Spleen (tissue), 11 donors: Measurements from ENCODE around the gene RNASE8. TPM values are rescaled to one million over a fixed set of nuclear protein-coding genes. Genes with fewer than 3 reads are reported as not detected.

Experiments
- DNase-seq: peaks from one replicate; pipeline ENCODE4 v3.0.0-alpha.2; 2020
- H3K27ac ChIP-seq, 8 donors: fragments of 200-600 bp; sonication (generic) in 7 of 8; 1 replicate in 4 of 8; 2 replicates in 4 of 8; pipeline versions ENCODE4 v1.5.0 to v1.8.0; 2016 to 2021; ENCODE audit warnings: inconsistent platforms in 4 of 8, mild to moderate bottlenecking in 4 of 8, moderate library complexity in 1 of 8
- H3K27me3 ChIP-seq, 7 donors: fragments of 200-600 bp; sonication (generic) in 6 of 7; replicated peaks in 1 of 7; 1 replicate in 4 of 7; 2 replicates in 3 of 7; pipeline versions ENCODE4 v1.5.0 to v1.8.0; 2016 to 2021; ENCODE audit warnings: inconsistent platforms in 3 of 7, mild to moderate bottlenecking in 1 of 7
- H3K36me3 ChIP-seq, 6 donors: fragments of 200-600 bp; sonication (generic) in 5 of 6; 1 replicate in 4 of 6; 2 replicates in 2 of 6; pipeline versions ENCODE4 v1.5.0 to v1.8.0; 2016 to 2021; ENCODE audit warnings: inconsistent platforms in 2 of 6
- H3K4me1 ChIP-seq, 6 donors: fragments of 200-600 bp; sonication (generic) in 5 of 6; 1 replicate in 3 of 6; 2 replicates in 3 of 6; pipeline versions ENCODE4 v1.5.0 to v1.8.0; 2016 to 2021; ENCODE audit warnings: inconsistent platforms in 3 of 6
- H3K4me3 ChIP-seq, 8 donors: fragments of 200-600 bp; sonication (generic) in 7 of 8; 1 replicate in 4 of 8; 2 replicates in 4 of 8; pipeline versions ENCODE4 v1.5.0 to v1.8.0; 2016 to 2021; ENCODE audit warnings: inconsistent platforms in 4 of 8, mild to moderate bottlenecking in 4 of 8, moderate library complexity in 2 of 8
- H3K9me3 ChIP-seq, 8 donors: fragments of 200-600 bp; sonication (generic) in 7 of 8; 1 replicate in 4 of 8; 2 replicates in 4 of 8; pipeline versions ENCODE4 v1.5.0 to v1.8.0; 2016 to 2021; ENCODE audit warnings: inconsistent platforms in 4 of 8
- CTCF ChIP-seq, 11 experiments: fragments of 200-600 bp in 7 of 11; fragments of 450-650 bp in 4 of 11; sonication (generic) in 4 of 11; IDR thresholded peaks in 8 of 11; conservative IDR thresholded peaks in 3 of 11; 1 replicate in 7 of 11; 2 replicates in 4 of 11; pipeline versions ENCODE4 v1.4.0 to v1.8.0; 2016 to 2021; ENCODE audit warnings: antibody characterized with exemption in 11 of 11, inconsistent platforms in 4 of 11, mild to moderate bottlenecking in 1 of 11
- POLR2A ChIP-seq, 3 donors: fragments of 450-650 bp; IDR thresholded peaks; one replicate each; pipeline ENCODE4 v1.5.1; 2017; ENCODE audit warnings: antibody characterized with exemption in 3 of 3, mild to moderate bottlenecking in 1 of 3
- POLR2AphosphoS5 ChIP-seq, 3 donors: sonication (generic); formaldehyde crosslinking; IDR thresholded peaks; one replicate each; pipeline ENCODE4 v1.5.1; 2017; ENCODE audit warnings: antibody characterized with exemption in 3 of 3
- WGBS, 5 donors: extraction: QIAGEN DNeasy Blood & Tissue Kit in 3 of 5; methylation state at CpG; one replicate each; pipeline versions ENCODE4 v1.1.5 to v1.1.7; 2013 to 2018; 5-methylcytosine and 5-hydroxymethylcytosine counted together
- intact Hi-C: fragments of 100-400 bp; cut with DNase I; formaldehyde crosslinking; loops from one replicate; pipeline ENCODE4 v1.15.0; 2023; ENCODE audit warnings: low total_unique reads
- polyA plus RNA-seq, 3 donors: library from polyadenylated mRNA; stranded (reverse); fragments of 200-250 nt; gene quantifications; one replicate each; pipeline ENCODE4 v1.2.1, GENCODE V29; 2013
- total RNA-seq, 7 donors: library from RNA; depleted of rRNA in 3 of 7; stranded (reverse); fragments of >200 nt in 3 of 7; fragmentation: NEBNext Ultra II Directional in 4 of 7; extraction: Animal tissue kit (Norgen Biotek cat#: 25700) in 4 of 7; gene quantifications; one replicate each; pipeline versions ENCODE4 v1.1.0 to v1.2.1, GENCODE V29; 2016 to 2021
- donor health status: healthy with polysubstance abuse.
- donor health status: DM: no; HTN: no; CAD: no; lungs with moderate emphysema.
- donor health status: DM: no; HTN: no; CAD: no.
- donor health status: Bipolar disorder and iron deficiency.
- donor health status: healthy.
- donor health status: DM: no; HTN: no; CAD: no.
- donor health status: DM: yes; HTN: yes; CAD: no.

Gene RNASE8
- total and polyA plus RNA-seq, 10 donors: not detected

GRCh38 chr14:21081521-21082142 is 24.0 kb downstream of the RNASE8 start:
- no peak for DNase-seq
- H3K4me1 ChIP-seq: peaks cover 3 to 74% (median 43%) of the 10 kb centered on the region in 6 donors
- H3K4me3 ChIP-seq: no peak overlapping the region
- peaks cover 0 to 100% (median 35%) of the 10 kb centered on the region in 6 donors for H3K36me3 ChIP-seq
- no peaks in the 10 kb centered on the region for H3K27me3 ChIP-seq
- TF ChIP-seq POLR2A (IDR thresholded peaks at IDR 0.05) (no peak), POLR2AphosphoS5 (IDR thresholded peaks at IDR 0.05) (peak in 1 of 3 donors; percentile 45), CTCF (IDR thresholded peaks at IDR 0.05 in 8 of 11, conservative IDR thresholded peaks at IDR 0.05 in 3 of 11) (no peak)
- H3K27ac ChIP-seq: peak overlapping the region in 6 of 8 donors; percentile 20 to 51 (median 36)
- WGBS, 5 donors: 85 to 93% (median 85%) methylated on average over 5 to 30 of the region's 30 CpGs
- intact Hi-C loops: no loop called here
- H3K9me3 ChIP-seq: no peaks in the 10 kb centered on the region

- Histone ChIP-seq H3K27me3 (no peaks in the 10 kb centered on the region), H3K4me1 (peaks cover 3 to 74% (median 43%) of the 10 kb centered on the region in 6 donors), H3K36me3 (peaks cover 0 to 100% (median 32%) of the 10 kb centered on the region in 6 donors), H3K9me3 (no peaks in the 10 kb centered on the region), H3K27ac (peak overlapping the region in 6 of 8 donors; percentile 61 to 89 (median 78)), H3K4me3 (no peak overlapping the region)
- WGBS, 5 donors: 72 to 92% (median 84%) methylated on average over 3 to 11 of the region's 11 CpGs
- TF ChIP-seq POLR2AphosphoS5 (IDR thresholded peaks at IDR 0.05) (peak in 2 of 3 donors; percentile 22 to 28), CTCF (IDR thresholded peaks at IDR 0.05 in 8 of 11, conservative IDR thresholded peaks at IDR 0.05 in 3 of 11) (no peak), POLR2A (IDR thresholded peaks at IDR 0.05) (no peak)
- no peak for DNase-seq
- intact Hi-C loops: no loop called here
Measured at GRCh38 chr14:21083565-21084325, 26.1 kb downstream of the RNASE8 start.

GRCh38 chr14:21084396-21084795 is 26.8 kb downstream of the RNASE8 start:
- H3K4me1 ChIP-seq: peaks cover 3 to 69% (median 39%) of the 10 kb centered on the region in 6 donors
- TF ChIP-seq POLR2A (IDR thresholded peaks at IDR 0.05) (no peak), CTCF (IDR thresholded peaks at IDR 0.05 in 8 of 11, conservative IDR thresholded peaks at IDR 0.05 in 3 of 11) (no peak), POLR2AphosphoS5 (IDR thresholded peaks at IDR 0.05) (no peak)
- intact Hi-C loops: no loop called here
- H3K36me3 ChIP-seq: peaks cover 0 to 100% (median 26%) of the 10 kb centered on the region in 6 donors
- peak overlapping the region in 7 of 8 donors; percentile 61 to 89 (median 76) for H3K27ac ChIP-seq
- peak overlapping the region in 1 of 8 donors; percentile 51 for H3K4me3 ChIP-seq
- WGBS, 5 donors: 75 to 85% (median 79%) methylated on average over 2 of the region's 2 CpGs
- no peak for DNase-seq
- H3K27me3 ChIP-seq: no peaks in the 10 kb centered on the region
- H3K9me3 ChIP-seq: no peaks in the 10 kb centered on the region
